GM21528 (cell line): ENCODE measurements around the gene CST1.
"Not testable (repeated sequence)": the region's sequence is repeated elsewhere in the genome, so short reads cannot be mapped to it uniquely, and the experiment has no call there.

ENCODE experiments used
- ATAC-seq: cut with Tn5 transposase; IDR thresholded peaks from one replicate; pipeline ENCODE4 v1.9.1; 2021; ENCODE audit warnings: mild to moderate bottlenecking, moderate library complexity; ENCODE audit not compliant: unreplicated experiment, low FRiP score

Gene CST1

DNA sequence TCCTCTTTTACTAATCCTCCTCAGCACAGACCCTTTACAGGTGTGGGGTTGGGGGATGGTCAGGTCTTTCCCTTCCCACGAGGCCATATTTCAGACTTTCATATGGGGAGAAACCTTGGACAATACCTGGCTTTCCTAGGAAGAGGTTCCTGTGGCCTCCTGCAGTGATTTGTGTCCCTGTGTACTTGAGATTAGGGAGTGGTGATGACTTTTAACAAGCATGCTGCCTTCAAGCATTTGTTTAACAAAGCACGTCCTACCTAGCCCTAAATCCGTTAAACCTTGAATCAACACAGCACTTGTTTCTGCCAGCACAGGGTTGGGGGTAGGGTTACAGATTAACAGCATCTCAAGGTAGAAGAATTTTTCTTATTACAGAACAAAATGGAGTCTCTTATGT is 6.1 kb upstream of the CST1 start:
- ATAC-seq, result not testable (repeated sequence)

DNA sequence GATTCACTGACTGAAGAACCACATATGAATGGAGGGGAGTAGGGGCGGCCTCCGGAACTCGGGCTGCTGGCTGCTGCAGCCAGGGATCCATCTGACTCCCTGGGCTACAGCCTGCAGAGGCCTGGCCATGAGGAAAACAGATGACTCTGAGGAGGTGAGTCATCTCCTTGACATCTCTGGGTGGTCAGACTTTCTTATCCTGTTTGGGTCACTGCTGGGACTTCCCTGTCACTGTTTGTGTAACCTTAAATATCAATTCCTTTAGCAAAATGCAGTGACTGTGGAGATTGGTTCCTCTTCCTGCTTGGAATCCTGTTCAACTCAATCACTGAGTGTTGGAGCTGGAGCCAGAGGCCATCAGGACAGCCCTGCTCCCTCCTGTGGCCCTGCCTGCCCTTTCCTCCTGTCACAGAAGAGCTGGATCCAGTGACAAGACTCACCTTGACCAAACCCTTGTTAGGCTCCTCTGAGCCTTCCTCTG is 4.4 kb upstream of the CST1 start:
- ATAC-seq, result not testable (repeated sequence)

DNA sequence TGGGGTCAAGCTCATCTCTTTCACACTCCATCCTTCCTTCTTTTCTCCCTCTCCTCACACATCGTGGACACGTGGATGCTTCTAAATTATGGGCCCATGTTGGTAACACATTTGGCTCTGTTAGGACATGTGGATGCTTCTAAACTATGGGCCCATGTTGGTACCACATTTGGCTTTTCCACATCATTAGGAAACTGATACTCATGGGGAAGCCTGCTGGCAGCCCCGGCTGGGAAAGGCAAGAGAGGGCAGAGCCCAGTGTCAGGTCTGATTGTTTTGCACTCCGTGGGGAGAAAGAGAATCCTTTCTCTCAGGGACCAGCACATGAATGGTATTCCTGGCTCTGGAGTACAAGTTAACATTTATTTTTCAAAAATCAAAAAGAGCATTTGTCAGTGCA is 4.0 kb upstream of the CST1 start:
- no peak for ATAC-seq

DNA sequence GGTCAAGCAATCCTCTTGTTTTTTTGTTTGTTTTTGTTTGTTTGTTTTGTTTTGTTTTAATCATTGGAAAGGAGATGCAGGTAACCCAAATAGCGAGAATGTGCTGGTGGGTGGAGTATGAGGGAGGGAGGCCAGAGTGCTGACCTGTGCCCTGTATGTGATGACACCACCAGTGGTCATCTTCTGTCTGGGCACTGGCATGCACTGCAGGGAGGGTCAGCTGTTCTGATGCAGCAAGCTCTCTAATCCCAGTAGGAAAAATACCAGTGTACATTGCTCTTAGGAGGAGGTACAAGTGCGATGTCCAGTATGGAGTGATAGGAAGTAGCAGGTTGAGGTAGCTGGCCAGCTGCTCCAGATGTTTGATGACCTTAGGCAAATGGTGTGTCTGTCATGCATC is 2.9 kb upstream of the CST1 start:
- no peak for ATAC-seq

DNA sequence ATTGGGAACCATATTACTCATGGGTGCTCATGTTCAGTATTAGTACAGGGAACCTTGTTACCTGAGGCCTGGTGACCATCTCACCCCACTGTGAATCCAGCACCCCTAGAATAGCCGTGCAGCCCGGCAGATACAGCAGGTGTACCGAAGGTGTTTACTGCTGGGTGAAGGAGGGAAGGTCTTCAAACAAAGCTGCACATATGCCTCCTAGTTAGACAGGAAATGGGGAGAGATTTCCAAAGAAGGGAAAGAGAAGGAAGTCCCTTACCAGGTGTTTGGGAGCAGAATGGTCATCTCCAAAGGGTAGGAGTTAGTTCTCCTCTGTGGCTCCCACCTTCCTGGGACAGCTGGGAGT is 2.4 kb upstream of the CST1 start:
- ATAC-seq, result no peak

DNA sequence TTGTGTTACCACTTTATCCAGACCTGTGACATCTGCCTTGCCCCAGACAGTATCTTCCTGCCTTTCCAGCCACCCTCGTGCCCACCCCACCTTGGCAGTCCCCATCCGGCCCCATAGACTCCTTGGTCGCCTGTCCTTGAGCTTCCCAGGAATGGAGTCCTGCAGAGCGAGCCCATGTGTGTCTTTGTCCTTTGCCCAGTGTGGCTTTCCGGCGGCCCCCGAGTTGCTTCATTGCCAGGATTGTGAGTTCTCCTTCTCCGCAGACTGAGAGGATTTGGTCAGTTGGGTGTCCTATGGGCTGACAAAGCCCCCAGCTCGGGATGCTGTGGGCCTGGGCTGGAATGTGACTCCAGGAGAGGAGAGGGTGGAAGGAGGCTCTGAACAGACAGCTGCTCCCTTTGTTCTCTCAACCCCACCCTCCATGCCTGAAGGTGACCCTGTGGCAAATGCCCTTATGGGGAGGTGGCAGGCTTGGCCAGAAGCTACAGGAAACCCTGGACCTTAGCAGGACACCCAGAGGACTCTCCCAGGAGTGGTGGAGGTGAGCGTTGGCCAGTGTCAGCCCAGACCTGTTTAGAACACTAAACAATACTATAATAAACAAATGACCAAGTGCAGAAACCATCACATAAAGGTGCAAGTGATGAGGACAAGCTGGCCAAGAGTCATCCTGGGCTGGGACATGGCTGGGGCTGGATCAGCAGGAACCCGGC is 1.9 kb upstream of the CST1 start:
- ATAC-seq, result no peak

DNA sequence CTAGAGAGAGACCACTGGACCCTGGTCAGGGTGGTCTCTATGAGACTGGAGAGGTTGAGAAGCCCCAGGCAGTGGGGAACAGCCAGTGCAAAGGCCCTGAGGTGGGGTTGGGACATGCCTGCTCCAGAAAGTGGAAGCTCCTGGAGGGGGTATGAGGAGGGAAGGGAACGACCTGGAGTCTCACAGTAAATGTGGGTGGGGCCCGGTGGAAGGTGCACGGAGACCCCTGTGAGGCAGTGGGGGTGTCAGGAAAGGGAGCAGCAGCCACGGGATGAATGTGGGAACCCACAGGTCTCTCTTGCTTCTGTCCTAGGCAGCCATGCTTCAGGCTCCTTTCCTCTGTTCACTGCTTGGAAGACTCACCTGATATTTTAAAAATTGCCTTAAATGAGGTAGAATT is 1.3 kb upstream of the CST1 start:
- no peak for ATAC-seq

DNA sequence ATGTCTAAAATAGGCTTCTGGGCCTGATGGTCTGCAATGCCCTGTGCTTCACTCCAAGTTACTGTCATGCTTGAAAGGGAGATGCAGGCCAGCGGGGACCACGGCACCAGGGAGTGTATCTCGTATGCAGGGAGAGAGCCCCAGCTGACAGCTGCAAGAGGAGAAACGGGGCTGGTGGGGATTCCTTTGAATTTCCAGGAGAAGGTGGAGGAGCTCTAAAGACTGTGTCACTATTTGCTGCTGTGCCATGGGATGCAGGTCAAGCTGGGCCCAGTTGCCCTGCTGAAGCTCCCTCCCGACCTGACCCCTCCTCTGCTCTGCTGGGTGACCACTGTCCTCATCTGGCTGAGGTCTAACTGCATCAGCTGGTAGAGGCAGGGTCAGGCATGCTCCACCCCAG is 989 bp downstream of the CST1 start:
- ATAC-seq, result no peak

DNA sequence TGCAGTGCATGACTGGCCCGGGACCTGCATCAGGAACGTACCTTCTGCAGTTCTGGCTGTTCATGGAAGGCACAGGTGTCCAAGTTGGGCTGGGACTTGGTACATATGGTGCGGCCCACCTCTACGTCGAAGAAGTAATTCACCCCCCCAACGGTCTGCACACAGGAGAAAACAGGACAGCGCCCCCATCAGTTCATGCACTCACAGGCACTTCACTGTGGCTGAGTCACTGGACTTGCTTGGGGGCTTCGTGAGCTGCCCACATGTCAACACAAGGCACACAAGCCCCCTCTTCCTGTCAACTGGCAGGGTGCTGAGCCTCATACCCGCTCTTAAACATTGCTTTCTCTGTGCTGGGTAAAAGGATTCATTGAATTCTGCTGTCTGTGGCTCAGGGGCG is 1.8 kb downstream of the CST1 start:
- ATAC-seq, result not testable (repeated sequence)

DNA sequence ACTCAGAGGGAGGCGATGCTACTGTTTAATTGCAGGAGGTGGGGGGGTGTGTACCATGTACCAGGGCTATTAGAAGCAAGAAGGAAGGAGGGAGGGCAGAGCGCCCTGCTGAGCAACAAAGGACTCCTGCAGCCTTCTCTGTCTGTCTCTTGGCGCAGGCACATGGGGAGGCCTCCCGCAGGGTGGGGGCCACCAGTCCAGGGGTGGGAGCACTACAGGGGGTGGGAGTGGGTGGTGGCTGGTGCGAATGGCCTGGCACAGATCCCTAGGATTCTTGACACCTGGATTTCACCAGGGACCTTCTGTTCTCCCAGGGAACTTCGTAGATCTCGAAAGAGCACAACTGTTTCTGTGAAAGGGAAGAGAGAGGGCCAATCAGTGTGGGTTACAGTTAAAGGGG is 3.2 kb downstream of the CST1 start:
- ATAC-seq, result not testable (repeated sequence)

DNA sequence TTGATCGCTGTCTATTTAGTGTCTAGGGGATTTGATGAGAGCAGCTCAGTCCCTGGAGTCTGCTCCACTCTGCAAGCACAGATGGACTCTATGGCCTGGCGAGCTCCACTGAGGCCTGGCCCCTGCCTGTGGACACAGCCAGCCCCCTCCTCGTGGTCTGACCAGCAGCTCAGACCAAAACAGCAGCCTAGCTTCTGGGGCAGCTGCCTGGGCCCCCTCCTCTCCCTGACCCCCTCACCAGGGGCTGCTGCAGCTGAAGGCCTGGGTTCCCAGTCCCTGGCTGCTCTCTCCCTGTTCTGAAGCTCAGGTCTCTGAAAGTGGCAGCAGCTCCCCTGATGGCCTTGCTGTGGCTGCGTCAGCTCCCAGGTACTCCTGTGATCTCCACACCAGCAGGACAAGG is 3.6 kb downstream of the CST1 start:
- not testable (repeated sequence) for ATAC-seq

DNA sequence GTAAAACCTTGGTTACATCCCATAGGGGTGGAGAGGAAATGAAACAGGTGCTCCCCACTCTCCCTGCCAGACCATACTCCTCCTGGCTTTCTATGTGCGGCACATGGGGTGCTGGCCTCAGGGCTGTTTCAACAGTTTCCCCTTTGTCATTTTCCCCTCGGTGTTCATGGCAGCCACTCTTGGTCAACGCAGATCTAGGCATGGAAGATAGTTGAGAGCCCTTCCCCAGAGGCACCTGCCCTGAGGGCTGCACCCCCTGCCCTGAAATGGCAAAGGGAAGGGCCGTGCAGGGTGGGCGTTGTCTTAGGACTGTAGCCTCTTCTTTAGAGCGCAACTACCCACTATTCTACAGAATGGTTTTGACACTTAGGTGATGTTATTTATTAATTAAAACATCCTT is 4.4 kb downstream of the CST1 start:
- ATAC-seq, result no peak

DNA sequence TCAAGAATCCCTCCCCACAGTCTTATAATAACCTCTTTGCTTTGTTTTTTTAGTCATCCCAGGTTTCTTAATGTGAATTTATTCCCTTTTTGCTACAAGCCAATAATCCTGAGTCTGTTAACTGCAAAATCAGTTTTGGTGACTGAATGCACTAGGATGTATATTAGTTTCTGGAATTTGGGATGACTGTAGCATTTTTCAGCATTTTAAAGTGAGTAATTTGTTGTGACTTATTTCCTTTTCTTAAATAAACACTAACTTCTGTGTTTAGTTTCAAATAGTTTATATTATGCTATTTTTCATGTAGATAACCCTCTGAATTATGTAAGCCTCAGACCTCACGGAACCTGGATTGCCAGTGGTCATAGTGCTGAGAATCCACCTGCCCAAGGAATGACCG is 5.5 kb downstream of the CST1 start:
- no peak for ATAC-seq

DNA sequence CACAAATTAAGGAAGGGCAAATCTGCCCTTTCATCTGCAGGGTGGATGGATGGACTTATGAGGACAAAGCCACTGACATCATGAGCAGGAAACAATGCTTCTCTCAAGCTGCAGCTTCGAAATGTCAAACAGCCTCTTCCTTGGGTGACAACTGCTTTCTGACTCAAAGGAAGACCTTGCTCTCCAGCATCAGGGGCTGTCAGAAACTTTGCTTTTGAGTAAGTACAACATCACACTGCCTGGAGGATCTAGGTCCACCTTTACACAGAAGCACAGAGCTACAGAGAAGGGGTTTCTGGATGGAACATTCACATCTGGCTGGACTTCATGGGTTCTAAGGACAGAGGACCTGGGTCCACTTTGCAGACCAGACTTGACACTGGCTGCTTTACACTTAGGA is 5.9 kb downstream of the CST1 start:
- no peak for ATAC-seq

DNA sequence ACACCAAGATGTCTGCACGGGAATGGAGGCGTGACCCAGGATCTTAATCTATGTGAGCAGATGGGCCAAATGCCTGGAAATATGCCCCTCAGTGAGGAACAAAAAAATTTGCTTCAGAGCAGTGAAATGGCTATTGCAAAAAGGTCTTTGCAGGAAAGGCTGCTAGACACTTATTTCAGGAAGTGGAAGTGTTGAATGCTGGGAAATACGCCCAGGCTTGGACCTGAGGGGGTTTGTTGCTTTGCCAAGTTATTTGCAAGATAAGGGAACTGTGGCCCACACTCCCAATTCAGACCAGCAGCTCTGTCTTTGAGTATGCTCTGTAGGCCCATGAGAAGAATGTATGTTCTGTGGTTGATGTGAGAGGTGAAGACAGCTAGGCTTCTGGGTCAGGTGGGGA is 15.3 kb downstream of the CST1 start:
- ATAC-seq, result not testable (repeated sequence)

DNA sequence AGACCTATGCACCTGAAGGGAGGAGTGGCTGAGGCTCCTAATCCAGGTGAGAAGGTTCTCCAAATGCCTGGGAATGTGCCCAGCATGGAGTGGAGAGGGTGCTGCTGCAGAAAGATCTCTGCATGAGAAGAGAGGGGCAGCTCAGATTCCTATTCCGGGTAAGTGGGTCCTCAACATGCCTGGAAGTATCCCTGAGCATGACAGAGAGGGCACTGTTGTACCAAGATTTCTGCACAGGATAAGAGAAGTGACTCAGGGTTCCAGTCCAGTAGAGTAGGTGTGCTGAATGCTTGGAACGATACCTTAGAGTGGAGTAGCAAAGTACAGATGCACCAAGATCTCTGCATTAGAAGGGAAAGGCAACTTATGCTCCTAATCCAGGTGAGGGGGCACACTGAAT is 15.8 kb downstream of the CST1 start:
- ATAC-seq, result not testable (repeated sequence)

DNA sequence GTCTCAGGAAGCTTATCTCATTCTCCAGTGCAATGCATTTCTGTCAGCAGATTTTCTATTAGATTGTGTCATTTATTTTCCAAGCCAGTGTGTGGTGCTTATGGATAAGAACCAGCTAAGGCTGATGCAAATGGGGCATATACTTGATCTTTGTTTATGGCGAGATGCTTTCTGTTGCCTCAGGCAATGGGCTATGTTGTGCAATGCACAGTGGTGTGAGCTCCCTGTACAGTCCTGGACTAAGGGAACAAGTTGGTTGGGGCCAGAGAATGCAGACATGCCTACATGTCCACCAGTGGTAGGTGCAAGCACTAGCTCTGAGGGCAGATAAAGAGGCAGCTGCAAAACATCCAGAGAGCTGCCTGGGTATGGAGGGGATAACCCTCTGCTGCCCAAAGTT is 16.3 kb downstream of the CST1 start:
- not testable (repeated sequence) for ATAC-seq

DNA sequence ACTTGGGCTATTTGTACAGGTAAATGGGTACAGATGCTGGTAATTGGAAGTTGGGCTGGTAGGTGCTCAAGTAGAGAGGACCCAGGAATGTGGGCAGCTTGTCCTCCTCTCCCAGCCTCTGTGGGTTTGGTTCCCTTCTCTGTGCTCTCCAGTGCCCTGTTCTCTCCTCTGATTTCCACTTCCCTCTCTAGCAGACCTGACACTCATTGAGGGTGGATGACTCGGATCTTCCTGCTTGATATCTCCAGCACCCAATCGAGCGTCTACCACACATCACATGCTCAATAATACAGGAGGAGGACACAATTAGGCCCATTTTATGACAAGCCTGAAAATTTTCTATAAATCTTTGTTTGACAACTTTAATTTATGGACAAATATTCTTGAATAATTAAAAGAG is 23.7 kb downstream of the CST1 start:
- no peak for ATAC-seq

DNA sequence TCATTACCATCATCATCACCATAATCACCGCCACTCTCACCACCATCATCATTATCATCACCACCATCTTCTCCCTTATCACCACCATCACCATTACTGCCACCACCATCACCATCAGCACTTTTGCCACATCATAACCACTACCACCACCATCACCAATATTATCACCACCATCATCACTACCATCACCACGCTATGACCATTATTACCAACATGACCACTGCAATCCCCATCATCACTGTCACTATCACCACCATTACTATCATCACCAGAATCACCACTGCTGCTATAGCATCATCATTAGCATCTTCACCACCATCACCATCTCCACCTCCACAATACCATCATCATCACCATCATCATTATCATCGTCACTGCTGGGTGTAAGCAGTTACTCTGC is 25.6 kb downstream of the CST1 start:
- ATAC-seq, result no peak

DNA sequence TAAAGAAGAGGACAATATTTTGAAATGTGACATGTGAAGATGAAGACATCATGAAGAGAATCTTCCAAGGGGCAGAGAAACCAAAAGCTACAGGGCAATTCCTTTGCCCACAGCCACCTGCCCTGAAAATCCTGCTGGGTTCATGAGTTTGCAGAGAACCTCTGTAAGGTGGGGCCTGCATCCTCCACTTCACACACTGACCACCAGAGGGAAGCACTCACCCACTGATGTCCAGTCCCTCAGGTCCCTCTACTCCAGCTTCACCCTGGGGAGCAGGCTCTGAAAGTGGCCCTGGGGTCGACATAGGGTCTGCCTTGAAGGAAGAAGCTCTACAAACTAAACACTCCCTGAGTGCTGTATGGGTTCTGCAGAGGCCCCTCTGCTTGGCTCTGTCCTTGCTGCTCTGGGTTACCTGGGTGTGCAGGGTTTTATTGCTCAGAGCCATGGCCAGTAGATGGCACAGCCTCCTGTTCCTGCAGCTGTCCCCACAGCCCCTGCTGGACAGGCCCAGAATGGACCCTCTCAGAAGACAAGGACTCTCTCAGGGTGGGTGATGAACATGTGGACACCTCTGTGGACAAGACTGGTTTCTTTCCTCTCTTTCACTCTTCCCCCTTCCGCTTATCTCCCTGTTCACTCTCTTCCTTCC is 27.0 kb downstream of the CST1 start:
- ATAC-seq, result not testable (repeated sequence)

DNA sequence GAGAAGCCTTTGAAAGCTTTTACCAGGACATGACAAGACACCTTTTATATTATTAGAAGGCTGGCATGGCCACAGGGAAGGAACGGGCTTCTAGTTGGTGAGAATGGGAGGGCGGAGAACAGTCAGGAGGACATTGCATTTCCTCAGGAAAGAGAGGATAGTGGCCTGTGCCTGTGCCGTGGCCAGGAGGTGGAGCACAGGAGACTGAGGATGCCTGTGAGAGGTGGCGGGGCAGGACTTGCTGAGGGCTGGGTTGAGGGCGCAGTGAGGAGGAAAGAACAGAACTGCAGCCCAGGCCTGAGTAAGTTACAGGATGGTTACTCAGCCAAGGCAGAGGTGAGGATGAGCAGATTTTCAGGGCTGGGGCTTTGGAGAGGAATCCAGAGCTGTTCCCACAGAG is 27.9 kb downstream of the CST1 start:
- not testable (repeated sequence) for ATAC-seq

DNA sequence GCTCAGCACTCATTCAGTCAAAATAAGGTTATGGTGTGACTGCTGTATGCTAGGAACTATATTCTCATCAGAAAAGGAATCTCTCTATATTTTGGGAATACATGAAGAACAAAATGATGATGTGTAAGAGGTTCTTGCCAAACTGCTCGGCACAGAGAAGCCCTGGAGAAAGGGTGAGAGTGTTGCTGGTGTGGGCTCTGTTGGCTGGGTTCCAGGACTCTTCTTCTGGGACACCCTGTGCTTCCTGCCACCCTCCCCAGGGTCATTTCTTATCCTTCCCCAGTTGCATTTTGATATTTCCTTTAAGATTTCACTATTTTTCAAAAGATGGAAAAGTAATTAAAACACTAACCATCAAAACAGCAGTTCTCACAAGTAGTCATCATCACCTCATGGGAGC is 28.8 kb downstream of the CST1 start:
- no peak for ATAC-seq
